GM12891 (cell line): ENCODE measurements around the gene POR.
"Not testable (repeated sequence)": the region's sequence is repeated elsewhere in the genome, so short reads cannot be mapped to it uniquely, and the experiment has no call there.

ENCODE experiments used
- DNase-seq: peaks from one replicate; pipeline ENCODE4 v3.0.0; 2011; ENCODE audit warnings: low spot score; ENCODE audit not compliant: insufficient read length
- FAIRE-seq: peaks from 2 replicates; lab custom pipeline; 2011; peaks lifted over from hg19 to GRCh38; lab: Jason Lieb, UNC
- PAX5 ChIP-seq: IDR thresholded peaks from 2 replicates; pipeline ENCODE4 v1.6.1; 2011; ENCODE audit warnings: low read length, moderate library complexity, mild to moderate bottlenecking; ENCODE audit not compliant: insufficient read depth, severe bottlenecking
- POLR2A ChIP-seq: IDR thresholded peaks from 2 replicates; pipeline ENCODE4 v1.6.1; 2011; ENCODE audit warnings: low read depth, low read length, control low read depth
- POLR2AphosphoS5 ChIP-seq: IDR thresholded peaks from 2 replicates; pipeline ENCODE4 v1.6.1; 2011; ENCODE audit warnings: low read depth, low read length, control low read depth
- POU2F2 ChIP-seq: IDR thresholded peaks from 2 replicates; pipeline ENCODE4 v1.6.1; 2011; ENCODE audit warnings: low read depth, mild to moderate bottlenecking, control low read depth, low read length, moderate library complexity
- SPI1 ChIP-seq: IDR thresholded peaks from 2 replicates; pipeline ENCODE4 v1.6.1; 2011; ENCODE audit warnings: low read depth, low read length, control low read depth
- TAF1 ChIP-seq: IDR thresholded peaks from 2 replicates; pipeline ENCODE4 v1.6.1; 2011; ENCODE audit warnings: low read depth, low read length, control low read depth

Gene POR

DNA sequence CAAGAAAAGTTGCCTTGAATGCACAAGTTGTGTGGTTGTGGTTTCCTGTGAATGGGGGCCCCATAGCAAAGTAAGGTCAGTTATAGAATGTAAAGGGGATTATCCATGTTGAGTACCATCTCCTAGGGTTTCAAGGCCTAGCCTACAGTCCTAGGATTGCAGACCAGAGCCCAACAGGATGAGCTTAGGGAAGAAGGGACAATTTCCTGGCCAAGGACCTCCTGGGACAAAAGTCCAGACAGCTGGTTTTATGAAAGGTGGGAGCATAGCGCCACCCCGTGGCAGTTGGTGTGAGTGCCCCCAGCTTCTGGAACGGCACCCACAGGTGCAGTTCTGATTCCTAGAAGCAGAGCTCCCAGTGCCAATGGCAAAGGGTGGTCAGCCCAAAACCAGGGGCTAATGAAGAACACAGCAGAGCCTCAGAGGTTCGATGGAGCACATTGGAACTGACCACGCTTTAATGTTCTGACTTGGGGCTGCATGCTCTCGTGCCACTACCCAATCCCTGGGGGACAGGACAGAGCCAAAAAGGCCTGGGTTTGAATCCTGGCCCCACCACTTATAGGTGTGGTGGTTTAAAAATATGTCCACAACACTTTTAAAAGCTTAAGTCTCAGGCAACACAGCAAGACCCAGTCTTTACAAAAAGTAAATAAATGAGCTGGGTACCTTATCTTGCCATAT is 105.2 kb downstream of the POR start:
- TF ChIP-seq POU2F2 (0 out of 2 replicates have a peak, but pooled peaks have one; percentile 15), POLR2A (no peak)
- FAIRE-seq = peak; percentile 82
- DNase-seq = peak; percentile 62

DNA sequence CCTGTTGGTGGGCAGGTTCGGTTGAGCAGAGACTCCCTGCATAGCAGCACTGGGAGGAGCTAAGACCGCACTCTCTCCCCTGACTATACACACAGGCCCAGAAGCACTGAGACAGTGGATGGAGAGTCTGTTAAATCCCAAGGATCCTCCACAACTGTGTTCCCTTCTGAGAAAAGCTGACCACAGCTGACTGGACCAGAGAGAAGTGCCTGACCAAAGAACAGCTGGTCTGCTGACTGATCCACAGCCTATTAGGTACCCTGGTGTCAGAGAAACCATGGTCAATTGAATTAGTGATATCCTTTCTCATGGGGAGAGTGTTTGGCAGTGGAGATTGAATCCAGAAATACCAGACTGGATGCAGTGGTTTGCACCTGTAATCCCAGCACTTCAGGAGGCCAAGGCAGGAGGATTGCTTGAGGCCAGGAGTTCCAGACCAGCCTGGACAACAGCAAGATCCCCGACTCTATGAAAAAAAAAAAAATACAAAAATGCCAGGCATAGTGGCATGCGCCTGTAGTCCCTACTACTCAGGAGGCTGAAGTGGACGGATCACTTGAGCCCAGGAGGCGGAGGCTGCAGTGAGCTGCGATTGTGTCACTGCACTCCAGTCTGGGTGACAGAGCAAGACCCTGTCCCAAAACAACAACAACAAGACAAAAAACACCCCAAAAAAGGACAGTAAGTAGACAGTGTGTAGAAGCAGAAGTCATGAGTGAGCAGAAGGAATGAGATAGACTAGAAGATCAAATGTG is 107.2 kb downstream of the POR start:
- TF ChIP-seq POLR2A (no peak), TAF1 (no peak), POLR2AphosphoS5 (no peak), POU2F2 (no peak), PAX5 (no peak), SPI1 (no peak)
- DNase-seq (no peak), FAIRE-seq (no peak)

DNA sequence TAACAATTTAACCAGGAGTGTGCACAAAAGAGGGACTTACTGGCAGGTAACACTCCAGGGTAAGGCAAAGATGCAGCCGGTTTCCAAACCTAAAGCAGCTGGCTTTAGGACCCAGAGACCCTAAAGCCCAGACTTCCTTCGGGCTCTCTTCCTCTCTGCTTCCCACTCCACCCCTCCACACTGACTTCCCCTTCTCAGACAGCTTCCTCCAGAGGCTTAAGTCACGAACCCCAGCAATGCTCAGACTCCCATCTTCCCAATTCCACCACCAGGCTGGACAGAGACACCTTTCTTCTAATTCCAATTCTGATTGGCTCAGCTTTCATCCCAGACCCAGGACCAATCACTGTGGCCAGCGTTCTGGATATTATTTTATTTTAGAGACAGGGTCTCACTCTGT is 108.0 kb downstream of the POR start:
- FAIRE-seq = no peak
- DNase-seq = no peak
- TF ChIP-seq POU2F2 (no peak), PAX5 (no peak), POLR2A (no peak)

DNA sequence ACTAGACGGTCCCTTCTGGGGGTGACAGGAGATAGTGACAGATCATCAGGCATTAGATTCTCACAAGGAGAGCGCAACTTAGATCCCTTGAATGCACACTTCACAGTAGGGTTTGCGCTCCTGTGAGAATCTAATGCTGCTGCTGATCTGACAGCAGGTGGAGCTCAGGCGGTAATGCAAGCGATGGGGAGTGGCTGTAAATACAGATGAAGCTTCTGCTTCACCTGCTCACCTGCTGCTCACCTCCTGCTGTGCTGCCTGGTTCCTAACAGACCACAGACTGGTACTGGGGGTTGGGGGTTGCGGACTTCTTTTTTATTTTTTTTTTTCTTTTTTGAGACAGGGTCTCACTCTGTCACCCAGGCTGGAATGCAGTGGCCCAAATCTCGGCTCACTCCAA is 114.7 kb downstream of the POR start:
- not testable (repeated sequence) for DNase-seq, FAIRE-seq

DNA sequence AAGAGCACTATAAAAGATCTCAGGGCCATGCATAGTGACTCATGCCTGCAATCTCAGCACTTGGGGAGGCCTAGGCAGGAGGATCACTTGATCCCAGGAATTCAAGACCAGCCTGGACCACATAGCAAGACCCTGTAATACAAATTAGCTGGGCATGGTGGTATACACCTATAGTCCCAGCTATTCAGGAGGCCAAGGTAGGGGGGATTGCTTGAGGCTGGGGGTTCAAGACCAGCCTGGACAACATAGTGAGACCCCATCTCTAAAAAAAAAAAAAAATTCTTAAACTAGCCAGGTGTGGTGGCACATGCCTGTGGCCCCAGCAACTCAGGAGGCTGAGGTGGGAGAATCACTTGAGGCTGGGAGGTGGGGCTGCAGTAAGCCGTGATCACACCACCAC is 117.0 kb downstream of the POR start:
- FAIRE-seq (no peak), DNase-seq (no peak)

More for the DNA sequence above, 117.0 kb downstream of the POR start:
- TF ChIP-seq POU2F2 (no peak), SPI1 (no peak), POLR2AphosphoS5 (no peak), TAF1 (no peak), PAX5 (no peak), POLR2A (no peak)
